Suprapubic skin (tissue), 4 donors: ENCODE results near the gene PEPD. TPM values are rescaled to one million over a fixed set of nuclear protein-coding genes. Genes with fewer than 3 reads are reported as not detected.
A peak's percentile ranks its signal among the peaks of the same experiment; 100 is the strongest.

Experiments used
- DNase-seq, 2 donors: peaks; one replicate each; pipeline ENCODE4 v3.0.0-alpha.2; 2019; ENCODE audit warnings: low spot score in 2 of 2
- H3K27ac ChIP-seq: fragments of 200-600 bp; sonication (generic); one replicate; pipeline ENCODE4 v1.5.1; 2019
- H3K27me3 ChIP-seq: fragments of 200-600 bp; sonication (generic); one replicate; pipeline ENCODE4 v1.5.1; 2019
- H3K36me3 ChIP-seq: fragments of 200-600 bp; sonication (generic); one replicate; pipeline ENCODE4 v1.5.1; 2019
- H3K4me1 ChIP-seq: fragments of 200-600 bp; sonication (generic); one replicate; pipeline ENCODE4 v1.5.1; 2019
- H3K4me3 ChIP-seq: fragments of 200-600 bp; sonication (generic); one replicate; pipeline ENCODE4 v1.5.1; 2019; ENCODE audit warnings: mild to moderate bottlenecking
- H3K9me3 ChIP-seq: fragments of 200-600 bp; sonication (generic); one replicate; pipeline ENCODE4 v1.5.1; 2019
- EP300 ChIP-seq: sonication (generic); formaldehyde crosslinking; IDR thresholded peaks from one replicate; pipeline ENCODE4 v1.6.1; 2017; ENCODE audit warnings: antibody characterized with exemption
- POLR2A ChIP-seq, 2 donors: fragments of 450-650 bp; IDR thresholded peaks; one replicate each; pipeline ENCODE4 v1.6.1; 2017; ENCODE audit warnings: antibody characterized with exemption in 2 of 2, mild to moderate bottlenecking in 2 of 2, moderate library complexity in 2 of 2
- POLR2AphosphoS5 ChIP-seq, 3 donors: sonication (generic); formaldehyde crosslinking; IDR thresholded peaks; one replicate each; pipeline ENCODE4 v1.6.1; 2017; ENCODE audit warnings: antibody characterized with exemption in 3 of 3
- whole genome bisulfite sequencing: methylation state at CpG from one replicate; pipeline ENCODE4 v1.1.5; 2018; 5-methylcytosine and 5-hydroxymethylcytosine counted together
- total RNA-seq, 4 donors: library from RNA; depleted of rRNA; stranded (reverse); fragments of >200 nt; gene quantifications; one replicate each; pipeline ENCODE4 v1.1.0, GENCODE V29; 2016
- TF ChIP-seq, protein P1 (sequence below), 2 donors: fragments of 200-600 bp in 1 of 2; fragments of 450-650 bp in 1 of 2; sonication (generic) in 1 of 2; IDR thresholded peaks; one replicate each; pipeline ENCODE4 v1.5.1; 2016 to 2019; ENCODE audit warnings: antibody characterized with exemption in 2 of 2, mild to moderate bottlenecking in 1 of 2, moderate library complexity in 1 of 2

The PEPD gene
- total RNA-seq, 4 donors from 2014 or later: 35.2 to 73.8 (median 55.9) TPM

DNA sequence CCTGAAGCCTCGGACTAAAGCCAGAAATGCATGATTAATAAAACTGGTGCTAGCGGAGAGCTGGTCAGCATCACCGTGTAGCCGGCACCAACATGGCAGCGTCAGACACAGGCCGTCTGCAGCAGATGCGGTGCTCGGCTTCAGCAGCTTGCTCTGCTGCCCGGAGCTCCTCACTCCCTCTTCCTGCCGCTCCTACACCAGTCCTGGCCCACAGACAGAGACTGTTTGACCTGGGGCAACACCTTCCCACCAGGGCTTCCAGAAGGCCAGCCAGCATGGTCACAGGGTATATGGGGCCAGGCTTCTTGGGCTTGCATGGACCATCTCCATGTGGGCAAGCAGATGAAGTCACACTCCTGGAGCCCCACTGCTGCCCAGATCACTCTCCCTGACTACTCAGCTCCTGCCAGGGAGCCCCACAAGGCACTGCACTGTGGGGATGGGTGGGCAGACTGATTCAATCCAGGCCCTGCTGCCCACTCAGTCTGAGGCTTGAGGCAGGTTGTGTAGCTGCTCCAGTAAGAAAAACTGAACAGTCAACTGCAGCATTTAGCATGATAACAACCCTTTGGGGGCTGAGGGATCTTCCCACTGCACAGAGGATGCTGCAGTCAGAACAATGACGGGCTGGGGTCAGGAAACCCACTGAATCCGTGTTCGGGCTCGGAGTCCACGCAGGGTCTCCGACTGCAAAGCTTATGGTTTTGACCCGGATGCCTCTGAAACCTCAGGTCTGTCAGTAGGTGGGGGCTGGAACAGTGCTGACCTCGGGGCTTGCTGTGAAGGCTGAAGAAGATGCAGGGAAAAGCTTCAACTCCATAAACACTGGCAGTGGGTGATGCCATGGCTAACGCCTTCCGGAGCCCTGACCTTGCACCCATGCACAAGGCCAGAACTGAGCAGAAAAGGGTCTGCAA is 102.5 kb downstream of the PEPD start:
- TF ChIP-seq, protein P1, sequence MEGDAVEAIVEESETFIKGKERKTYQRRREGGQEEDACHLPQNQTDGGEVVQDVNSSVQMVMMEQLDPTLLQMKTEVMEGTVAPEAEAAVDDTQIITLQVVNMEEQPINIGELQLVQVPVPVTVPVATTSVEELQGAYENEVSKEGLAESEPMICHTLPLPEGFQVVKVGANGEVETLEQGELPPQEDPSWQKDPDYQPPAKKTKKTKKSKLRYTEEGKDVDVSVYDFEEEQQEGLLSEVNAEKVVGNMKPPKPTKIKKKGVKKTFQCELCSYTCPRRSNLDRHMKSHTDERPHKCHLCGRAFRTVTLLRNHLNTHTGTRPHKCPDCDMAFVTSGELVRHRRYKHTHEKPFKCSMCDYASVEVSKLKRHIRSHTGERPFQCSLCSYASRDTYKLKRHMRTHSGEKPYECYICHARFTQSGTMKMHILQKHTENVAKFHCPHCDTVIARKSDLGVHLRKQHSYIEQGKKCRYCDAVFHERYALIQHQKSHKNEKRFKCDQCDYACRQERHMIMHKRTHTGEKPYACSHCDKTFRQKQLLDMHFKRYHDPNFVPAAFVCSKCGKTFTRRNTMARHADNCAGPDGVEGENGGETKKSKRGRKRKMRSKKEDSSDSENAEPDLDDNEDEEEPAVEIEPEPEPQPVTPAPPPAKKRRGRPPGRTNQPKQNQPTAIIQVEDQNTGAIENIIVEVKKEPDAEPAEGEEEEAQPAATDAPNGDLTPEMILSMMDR (IDR thresholded peaks at IDR 0.05): no peak
- TF ChIP-seq EP300 (no peak), POLR2A (IDR thresholded peaks at IDR 0.05) (no peak), POLR2AphosphoS5 (IDR thresholded peaks at IDR 0.05) (no peak)
- no peaks in the 10 kb centered on the region for H3K36me3 ChIP-seq
- no peaks in the 10 kb centered on the region for H3K9me3 ChIP-seq
- no peaks in the 10 kb centered on the region for H3K27me3 ChIP-seq
- no peak for DNase-seq
- H3K4me3 ChIP-seq: no peak overlapping the region
- no peak overlapping the region for H3K27ac ChIP-seq
- peaks cover 5% of the 10 kb centered on the region for H3K4me1 ChIP-seq
- 93% methylated on average over 15 of the region's 20 CpGs for WGBS

DNA sequence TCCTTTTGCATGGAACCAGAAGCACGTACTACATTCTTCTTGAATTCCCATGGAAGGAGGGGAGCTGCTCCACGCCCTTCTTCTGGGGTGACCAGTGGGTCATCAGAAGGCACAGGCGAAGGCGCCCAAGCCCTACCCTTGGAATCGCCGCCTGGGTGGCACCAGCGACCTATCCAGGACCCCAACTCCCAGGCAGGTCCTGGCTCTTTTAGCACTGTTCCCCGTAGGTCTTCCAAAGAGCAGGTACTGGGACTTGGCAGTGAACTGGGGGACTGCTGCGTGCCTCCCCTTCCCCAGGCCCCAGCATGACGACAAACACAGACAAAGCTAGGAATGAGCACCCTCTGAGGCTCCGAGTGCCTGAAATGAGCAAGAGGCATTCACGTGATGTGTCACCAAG is 103.1 kb downstream of the PEPD start:
- Histone ChIP-seq H3K36me3 (no peaks in the 10 kb centered on the region), H3K4me3 (no peak overlapping the region), H3K9me3 (no peaks in the 10 kb centered on the region), H3K27me3 (no peaks in the 10 kb centered on the region), H3K4me1 (peaks cover 5% of the 10 kb centered on the region), H3K27ac (no peak overlapping the region)
- WGBS: 93% methylated on average over 12 of the region's 12 CpGs
- no peak for DNase-seq
- no peak for TF ChIP-seq POLR2A (IDR thresholded peaks at IDR 0.05)
- no peak for TF ChIP-seq EP300
- TF ChIP-seq, protein P1 (IDR thresholded peaks at IDR 0.05): no peak
- TF ChIP-seq POLR2AphosphoS5 (IDR thresholded peaks at IDR 0.05): no peak

DNA sequence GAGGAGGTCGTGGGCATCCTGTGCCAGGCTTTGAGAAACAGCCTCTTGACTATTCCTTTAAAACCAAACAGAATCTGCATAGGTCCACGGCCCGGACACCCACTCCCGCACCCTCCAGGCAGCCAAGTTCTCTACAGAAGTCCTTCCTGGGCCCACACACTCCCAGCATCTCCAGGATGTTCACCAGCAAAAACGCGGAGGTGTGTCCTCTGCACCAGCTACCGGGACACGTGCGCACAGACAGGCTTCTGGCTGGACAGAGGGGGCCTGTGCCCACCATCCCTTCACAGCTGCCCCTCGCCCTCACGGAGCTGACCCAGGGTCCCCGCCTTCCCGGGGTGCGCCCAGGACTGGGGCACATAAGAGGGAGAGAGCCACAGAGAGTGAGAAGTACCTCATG is 103.8 kb downstream of the PEPD start:
- no peak overlapping the region for H3K27ac ChIP-seq

DNA sequence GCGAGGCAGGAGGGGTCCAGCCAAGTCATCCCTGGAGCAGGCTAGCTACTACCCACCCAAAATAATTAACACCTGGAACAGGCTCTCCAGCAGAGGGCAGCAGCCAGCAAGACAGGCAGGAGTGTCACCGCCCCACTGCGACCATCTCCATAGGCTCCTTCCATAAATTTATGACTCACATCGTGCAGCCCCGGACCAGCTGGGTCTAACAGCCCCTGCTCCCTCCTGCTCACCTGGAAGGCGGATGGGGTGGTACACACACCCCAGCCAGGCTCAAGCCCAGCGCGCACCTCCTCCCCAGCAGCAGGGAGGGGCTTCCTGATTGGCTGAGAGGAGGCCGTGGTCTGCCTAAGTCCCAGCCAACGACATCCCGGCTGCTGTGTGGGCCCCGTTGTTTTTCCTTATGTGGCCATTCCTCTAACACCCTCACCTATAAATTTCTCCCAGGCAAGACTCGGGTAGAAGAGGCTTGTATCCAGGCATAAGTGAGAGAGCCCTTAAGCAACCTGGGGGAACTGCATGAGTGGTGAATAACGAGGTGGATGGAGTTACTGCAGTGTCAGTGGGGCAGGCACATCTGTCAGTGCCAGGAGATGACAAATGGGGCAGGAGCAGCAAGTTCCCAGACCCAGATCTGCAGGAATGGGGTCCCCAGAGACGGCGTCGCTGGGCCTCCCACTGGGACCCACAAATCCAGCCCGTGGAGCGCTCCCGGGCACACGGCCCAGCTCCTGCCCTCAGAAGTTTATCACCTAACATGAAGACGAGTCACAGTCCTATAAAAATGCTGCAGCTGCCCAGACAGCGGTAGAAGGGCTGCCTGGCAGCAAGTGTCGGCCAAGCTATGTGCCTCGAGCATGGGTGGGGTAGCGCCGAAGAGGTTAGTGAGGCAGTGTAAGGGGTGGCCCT is 105.0 kb downstream of the PEPD start:
- Histone ChIP-seq H3K4me3 (no peak overlapping the region), H3K4me1 (peaks cover 5% of the 10 kb centered on the region), H3K27ac (no peak overlapping the region), H3K36me3 (no peaks in the 10 kb centered on the region), H3K27me3 (no peaks in the 10 kb centered on the region), H3K9me3 (no peaks in the 10 kb centered on the region)
- DNase-seq: no peak
- TF ChIP-seq EP300: no peak
- TF ChIP-seq, protein P1 (IDR thresholded peaks at IDR 0.05): peak; percentile 5 to 61
- 32% methylated on average over 12 of the region's 27 CpGs for WGBS

More for the DNA sequence above, 103.8 kb downstream of the PEPD start:
- Histone ChIP-seq H3K36me3 (no peaks in the 10 kb centered on the region), H3K27me3 (no peaks in the 10 kb centered on the region), H3K4me1 (peaks cover 5% of the 10 kb centered on the region), H3K9me3 (no peaks in the 10 kb centered on the region), H3K4me3 (no peak overlapping the region)
- TF ChIP-seq, protein P1 (IDR thresholded peaks at IDR 0.05): no peak
- TF ChIP-seq POLR2AphosphoS5 (IDR thresholded peaks at IDR 0.05) (no peak), POLR2A (IDR thresholded peaks at IDR 0.05) (no peak), EP300 (no peak)
- 90% methylated on average over 3 of the region's 14 CpGs for WGBS
- no peak for DNase-seq
